K562 (cell line): Measurements from ENCODE around the gene CDK11A. TPM values are rescaled to one million over a fixed set of nuclear protein-coding genes. Genes with fewer than 3 reads are reported as not detected.

Experiments used
- CHAMP1 ChIP-seq: fragments of 450-650 bp; IDR thresholded peaks from 2 replicates; pipeline ENCODE4 v1.6.1; 2016; ENCODE audit warnings: mild to moderate bottlenecking
- CREB3L1 ChIP-seq: fragments of 450-650 bp; IDR thresholded peaks from 2 replicates; pipeline ENCODE4 v1.6.1; 2014; ENCODE audit warnings: low read depth, mild to moderate bottlenecking, moderate library complexity, borderline replicate concordance
- FUS ChIP-seq: fragments of 200-400 bp; formaldehyde crosslinking; optimal IDR thresholded peaks from 2 replicates; pipeline ENCODE3; 2017; ENCODE audit warnings: low read depth, low read length
- HCFC1 ChIP-seq: IDR thresholded peaks from 2 replicates; pipeline ENCODE4 v1.6.1; 2012; ENCODE audit warnings: low read depth, low read length, improper control_type of control experiment
- HIVEP1 ChIP-seq: fragments of 250-450 bp; sonication (Bioruptor Pico); IDR thresholded peaks from 2 replicates; pipeline ENCODE4 v1.4.0; 2020; ENCODE audit warnings: mild to moderate bottlenecking
- HMBOX1 ChIP-seq: sonication (generic); IDR thresholded peaks from 2 replicates; pipeline ENCODE4 v1.6.1; 2016
- IRF9 ChIP-seq: fragments of 450-650 bp; IDR thresholded peaks from 2 replicates; pipeline ENCODE4 v1.6.1; 2016; ENCODE audit warnings: missing biosample characterization, missing genetic modification characterization
- KAT7 ChIP-seq: sonication (generic); formaldehyde crosslinking; IDR thresholded peaks from 2 replicates; pipeline ENCODE4 v1.8.0; 2022; ENCODE audit warnings: missing genetic modification reagents, mild to moderate bottlenecking, borderline replicate concordance
- PML ChIP-seq: IDR thresholded peaks from 2 replicates; pipeline ENCODE4 v1.6.1; 2012; ENCODE audit warnings: low read length, inconsistent platforms
- POLR2A ChIP-seq: fragments of 450-650 bp; conservative IDR thresholded peaks from 2 replicates; pipeline ENCODE4 v1.6.1; 2016
- POLR2AphosphoS2 ChIP-seq: IDR thresholded peaks from 2 replicates; pipeline ENCODE4 v1.6.1; 2012; ENCODE audit warnings: low read length, improper control_type of control experiment
- POLR2G ChIP-seq: fragments of 200-400 bp; formaldehyde crosslinking; IDR thresholded peaks from 2 replicates; pipeline ENCODE4 v1.6.1; 2017; ENCODE audit warnings: low read depth, mild to moderate bottlenecking, antibody characterized with exemption, low read length, moderate library complexity
- RBFOX2 ChIP-seq: fragments of 200-400 bp; formaldehyde crosslinking; IDR thresholded peaks from 2 replicates; pipeline ENCODE4 v1.6.1; 2017; ENCODE audit warnings: low read depth, mild to moderate bottlenecking, low read length, moderate library complexity
- SREBF2 ChIP-seq: sonication (generic); formaldehyde crosslinking; IDR thresholded peaks from 2 replicates; pipeline ENCODE4 v1.4.0; 2020; ENCODE audit warnings: mild to moderate bottlenecking, missing genetic modification reagents
- TSHZ1 ChIP-seq: fragments of 250-450 bp; sonication (Bioruptor Pico); IDR thresholded peaks from 2 replicates; pipeline ENCODE4 v1.4.0; 2020; ENCODE audit warnings: mild to moderate bottlenecking, moderate library complexity
- polyA plus RNA-seq, 8 experiments: library from polyadenylated mRNA; depleted of rRNA in 4 of 8; stranded (reverse) in 5 of 8; unstranded in 3 of 8; fragments of >200 nt; fragmentation: Nextera tagmentation in 2 of 8; fragmentation: Illumina TruSeq in 1 of 8; extraction: Ambion mirVana in 2 of 8; extraction: Trizol in 1 of 8; gene quantifications; 2 replicates each; pipeline versions ENCODE4 v1.2.1 to v1.2.3, GENCODE V29; 2011 to 2014; ENCODE audit warnings: inconsistent platforms in 1 of 8, missing spikeins in 1 of 8
- total RNA-seq, 7 experiments: library from RNA; depleted of rRNA in 6 of 7; stranded (reverse); fragments of >200 nt in 6 of 7; fragmentation: Illumina TruSeq in 2 of 7; extraction: Trizol in 2 of 7; gene quantifications; 2 replicates each; pipeline versions ENCODE4 v1.2.1 to v1.2.3, GENCODE V29; 2011 to 2021; ENCODE audit warnings: low replicate concordance in 1 of 7

Gene CDK11A
- total and polyA plus RNA-seq, 9 of the 15 experiments (the other 6 are each of a cell fraction or from before 2014, with no cell fraction given) = 4.5 to 71.0 (median 43.9) TPM

- no peak for TF ChIP-seq TSHZ1 (CRISPR knock-in tag)
- TF ChIP-seq HCFC1 = no peak
- TF ChIP-seq KAT7 (CRISPR knock-in tag) = no peak
- TF ChIP-seq CREB3L1 = no peak
- no peak for TF ChIP-seq IRF9
- peak; percentile 62; the same call in 1 of the 2 replicates for TF ChIP-seq POLR2G
- TF ChIP-seq FUS = no peak
- TF ChIP-seq HMBOX1 = no peak
- no peak for TF ChIP-seq CHAMP1
- no peak for TF ChIP-seq HIVEP1
- 0 out of 2 replicates have a peak, but pooled peaks have one; percentile 32 for TF ChIP-seq RBFOX2
- TF ChIP-seq PML = no peak
- 0 out of 2 replicates have a peak, but pooled peaks have one; percentile 34 for TF ChIP-seq POLR2AphosphoS2
- TF ChIP-seq SREBF2 (CRISPR knock-in tag) = no peak
- 0 out of 2 replicates have a peak, but pooled peaks have one; percentile 24 for TF ChIP-seq POLR2A
Measured at GRCh38 chr1:1752636-1753606, 28.8 kb upstream of the CDK11A start (continued).
